ENCODE measurements around the gene GPR55. TPM values are rescaled to one million over a fixed set of nuclear protein-coding genes. Genes with fewer than 3 reads are reported as not detected.

Gene GPR55
- total and polyA plus RNA-seq, 12 donors = 0.07 to 0.24 (median 0.14) TPM; not detected in 7

- Histone ChIP-seq H3K4me3 (no peak overlapping the region), H3K9me3 (replicated peaks in 1 of 3) (no peaks in the 10 kb centered on the region), H3K27me3 (no peaks in the 10 kb centered on the region), H3K36me3 (replicated peaks in 1 of 2) (no peaks in the 10 kb centered on the region), H3K4me1 (replicated peaks in 1 of 2) (no peaks in the 10 kb centered on the region), H3K27ac (no peak overlapping the region)
- intact Hi-C loops (cut with DNase I) = no loop called here
- no peak for TF ChIP-seq CTCF (IDR thresholded peaks at IDR 0.05)
- TF ChIP-seq POLR2A (IDR thresholded peaks at IDR 0.05) = no peak
- WGBS, 4 donors = 71 to 87% (median 77%) methylated on average over 1 to 10 of the region's 10 CpGs
- no peak for DNase-seq
Observed at GRCh38 chr2:230947908-230948365, 22.9 kb upstream of the GPR55 start.

GRCh38 chr2:230947235-230947576 lies 22.2 kb upstream of the GPR55 start:
- TF ChIP-seq POLR2A (IDR thresholded peaks at IDR 0.05) = no peak
- no peak for TF ChIP-seq CTCF (IDR thresholded peaks at IDR 0.05)
- no peak overlapping the region for H3K27ac ChIP-seq
- H3K4me1 ChIP-seq (replicated peaks in 1 of 2) = no peaks in the 10 kb centered on the region
- no peaks in the 10 kb centered on the region for H3K36me3 ChIP-seq (replicated peaks in 1 of 2)
- H3K27me3 ChIP-seq = no peaks in the 10 kb centered on the region
- no peaks in the 10 kb centered on the region for H3K9me3 ChIP-seq (replicated peaks in 1 of 3)
- intact Hi-C loops (cut with DNase I) = no loop called here
- H3K4me3 ChIP-seq = no peak overlapping the region
- DNase-seq = no peak
- WGBS, 4 donors = 77 to 100% (median 86%) methylated on average over 3 of the region's 3 CpGs

- Histone ChIP-seq H3K4me3 (no peak overlapping the region), H3K9me3 (replicated peaks in 1 of 3) (no peaks in the 10 kb centered on the region), H3K36me3 (replicated peaks in 1 of 2) (no peaks in the 10 kb centered on the region), H3K27ac (no peak overlapping the region), H3K4me1 (replicated peaks in 1 of 2) (no peaks in the 10 kb centered on the region), H3K27me3 (no peaks in the 10 kb centered on the region)
- DNase-seq = no peak
- WGBS, 4 donors = 82 to 87% (median 83%) methylated on average over 7 of the region's 7 CpGs
- intact Hi-C loops (cut with DNase I) = no loop called here
- TF ChIP-seq POLR2A (IDR thresholded peaks at IDR 0.05) (no peak), CTCF (IDR thresholded peaks at IDR 0.05) (no peak)
Observed at GRCh38 chr2:230946429-230947234, 21.6 kb upstream of the GPR55 start.

- Histone ChIP-seq H3K27ac (no peak overlapping the region), H3K4me1 (replicated peaks in 1 of 2) (no peaks in the 10 kb centered on the region), H3K27me3 (no peaks in the 10 kb centered on the region), H3K4me3 (no peak overlapping the region), H3K36me3 (replicated peaks in 1 of 2) (no peaks in the 10 kb centered on the region), H3K9me3 (replicated peaks in 1 of 3) (no peaks in the 10 kb centered on the region)
- WGBS, 4 donors = 91 to 95% (median 94%) methylated on average over 21 of the region's 21 CpGs
- DNase-seq = peak in 1 of 7 donors; percentile 23
- intact Hi-C loops (cut with DNase I) = no loop called here
- no peak for TF ChIP-seq POLR2A (IDR thresholded peaks at IDR 0.05)
- TF ChIP-seq CTCF (IDR thresholded peaks at IDR 0.05) = no peak
Observed at GRCh38 chr2:230944757-230945372, 19.8 kb upstream of the GPR55 start.
